Omental fat pad (tissue), 4 donors: ENCODE data around the gene SH2D6. TPM values are rescaled to one million over a fixed set of nuclear protein-coding genes. Genes with fewer than 3 reads are reported as not detected.
"Not testable (repeated sequence)": the region's sequence is repeated elsewhere in the genome, so short reads cannot be mapped to it uniquely, and the experiment has no call there.

Source experiments
- ATAC-seq: fragments of 150-250 bp; one replicate; pipeline ENCODE4 v1.9.1; 2016; ENCODE audit warnings: mild to moderate bottlenecking, moderate library complexity; ENCODE audit not compliant: low FRiP score
- DNase-seq: peaks from one replicate; pipeline ENCODE4 v3.0.0-alpha.2; 2019; ENCODE audit warnings: low spot score
- total RNA-seq, 4 donors: library from RNA; depleted of rRNA; stranded (reverse); fragments of >200 nt; gene quantifications; one replicate each; pipeline ENCODE4 v1.1.0, GENCODE V29; 2016
- TF ChIP-seq, protein P1 (sequence below), 3 donors: fragments of 450-650 bp; IDR thresholded peaks; one replicate each; pipeline ENCODE4 v1.5.1; 2016 to 2017; ENCODE audit warnings: antibody characterized with exemption in 3 of 3, mild to moderate bottlenecking in 3 of 3, moderate library complexity in 2 of 3

SH2D6 gene
- total RNA-seq, 4 donors from 2014 or later, result not detected

DNA sequence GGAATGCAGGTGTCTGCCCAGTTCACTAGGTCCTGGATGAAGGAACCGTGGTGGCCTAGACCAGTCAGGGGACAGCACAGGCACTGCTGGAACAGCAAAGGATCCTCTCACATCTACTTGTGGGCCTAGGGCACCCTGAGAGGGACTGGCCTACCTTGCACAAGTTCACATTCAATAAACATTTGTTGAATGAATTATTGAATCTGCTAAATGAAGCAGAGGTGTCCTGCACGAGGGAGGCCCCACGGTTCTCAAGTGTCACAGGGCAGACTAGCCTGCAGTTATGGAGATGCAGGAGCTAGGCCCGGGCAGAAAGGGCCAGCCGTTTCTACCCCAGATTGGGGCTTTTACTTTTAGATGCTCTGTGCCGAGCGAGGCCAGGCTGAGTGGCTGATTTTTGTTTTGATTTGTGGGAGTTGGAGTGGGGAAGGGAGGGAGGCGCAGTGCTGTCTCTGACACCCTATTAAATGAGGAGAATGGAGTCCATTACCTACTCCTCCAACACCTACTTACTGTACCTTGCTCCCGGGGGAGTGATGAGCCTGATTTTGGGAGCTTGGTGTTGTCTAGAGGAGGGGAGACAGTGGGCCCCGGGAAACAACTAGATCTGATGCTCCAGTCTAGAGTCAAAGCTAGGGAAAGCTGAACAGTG is 18.4 kb downstream of the SH2D6 start:
- TF ChIP-seq, protein P1, sequence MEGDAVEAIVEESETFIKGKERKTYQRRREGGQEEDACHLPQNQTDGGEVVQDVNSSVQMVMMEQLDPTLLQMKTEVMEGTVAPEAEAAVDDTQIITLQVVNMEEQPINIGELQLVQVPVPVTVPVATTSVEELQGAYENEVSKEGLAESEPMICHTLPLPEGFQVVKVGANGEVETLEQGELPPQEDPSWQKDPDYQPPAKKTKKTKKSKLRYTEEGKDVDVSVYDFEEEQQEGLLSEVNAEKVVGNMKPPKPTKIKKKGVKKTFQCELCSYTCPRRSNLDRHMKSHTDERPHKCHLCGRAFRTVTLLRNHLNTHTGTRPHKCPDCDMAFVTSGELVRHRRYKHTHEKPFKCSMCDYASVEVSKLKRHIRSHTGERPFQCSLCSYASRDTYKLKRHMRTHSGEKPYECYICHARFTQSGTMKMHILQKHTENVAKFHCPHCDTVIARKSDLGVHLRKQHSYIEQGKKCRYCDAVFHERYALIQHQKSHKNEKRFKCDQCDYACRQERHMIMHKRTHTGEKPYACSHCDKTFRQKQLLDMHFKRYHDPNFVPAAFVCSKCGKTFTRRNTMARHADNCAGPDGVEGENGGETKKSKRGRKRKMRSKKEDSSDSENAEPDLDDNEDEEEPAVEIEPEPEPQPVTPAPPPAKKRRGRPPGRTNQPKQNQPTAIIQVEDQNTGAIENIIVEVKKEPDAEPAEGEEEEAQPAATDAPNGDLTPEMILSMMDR (IDR thresholded peaks at IDR 0.05), result no peak
- DNase-seq (no peak), ATAC-seq (no peak)

- ATAC-seq (peak; percentile 72), DNase-seq (peak; percentile 73)
- TF ChIP-seq, protein P1 (IDR thresholded peaks at IDR 0.05), result no peak
Observed at GRCh38 chr2:85437488-85438200, 19.1 kb downstream of the SH2D6 start.

- DNase-seq (no peak), ATAC-seq (peak; percentile 22)
- TF ChIP-seq, protein P1 (IDR thresholded peaks at IDR 0.05), result no peak
Observed at GRCh38 chr2:85438201-85439024, 19.9 kb downstream of the SH2D6 start.

GRCh38 chr2:85439025-85439472 is 20.5 kb downstream of the SH2D6 start:
- ATAC-seq, result no peak
- no peak for DNase-seq
- TF ChIP-seq, protein P1 (IDR thresholded peaks at IDR 0.05), result no peak

GRCh38 chr2:85439569-85439968 is 21.1 kb downstream of the SH2D6 start:
- not testable (repeated sequence) for DNase-seq

DNA sequence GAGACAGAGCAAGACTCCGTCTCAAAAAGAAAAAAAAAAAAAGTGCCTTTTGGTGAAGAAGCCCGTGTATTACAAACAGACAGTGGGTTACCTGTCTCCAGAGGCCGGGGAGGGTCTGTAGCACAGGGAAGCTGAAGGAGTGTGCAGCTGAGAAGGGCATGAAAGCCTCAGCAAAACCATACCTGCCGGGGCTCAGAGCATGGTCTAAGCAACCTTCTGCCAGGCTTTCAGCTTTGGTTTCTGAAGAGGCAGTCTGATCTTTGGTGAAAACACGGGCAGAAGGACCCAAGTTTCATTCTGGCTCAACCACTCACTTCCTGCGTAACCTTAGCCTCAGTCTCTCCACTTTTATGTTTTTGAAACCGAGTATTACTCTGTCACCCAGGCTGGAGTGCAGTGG is 21.5 kb downstream of the SH2D6 start:
- ATAC-seq (no peak), DNase-seq (no peak)

More at GRCh38 chr2:85439569-85439968, 21.1 kb downstream of the SH2D6 start:
- not testable (repeated sequence) for ATAC-seq

More for the DNA sequence above, 21.5 kb downstream of the SH2D6 start:
- TF ChIP-seq, protein P1 (IDR thresholded peaks at IDR 0.05), result no peak
